Measurements from ENCODE around the gene ASAP2. TPM values are rescaled to one million over a fixed set of nuclear protein-coding genes. Genes with fewer than 3 reads are reported as not detected.

The ASAP2 gene
- total RNA-seq, 1 donor: 66.2 TPM

DNA sequence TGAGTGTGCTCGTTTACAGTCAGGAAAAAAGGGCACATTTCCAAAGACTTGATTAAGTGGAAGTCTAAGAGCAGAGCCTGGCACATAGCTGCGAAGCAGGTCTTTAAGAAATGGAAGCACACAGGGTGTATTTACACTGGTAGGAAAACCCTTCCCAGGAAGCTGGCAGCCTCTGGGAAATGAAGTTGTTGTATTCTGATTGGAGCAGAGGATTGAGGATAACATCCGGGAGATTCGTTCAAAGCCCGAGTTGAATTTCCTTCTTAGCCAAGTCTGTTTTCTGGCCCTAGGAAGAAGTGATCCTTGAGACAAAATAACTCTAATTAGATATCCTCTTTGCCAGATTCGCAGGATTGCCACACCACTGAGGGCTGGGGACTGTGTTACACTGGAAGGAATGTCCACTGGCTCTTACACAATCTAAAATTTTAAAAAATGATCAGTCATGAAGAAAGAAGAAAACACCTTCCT is 140.8 kb downstream of the ASAP2 start:
- peak overlapping the region; percentile 32 for H3K27ac ChIP-seq (ENCODE audit: low read depth, low read length)

GRCh38 chr2:9354318-9354717 is 147.7 kb downstream of the ASAP2 start:
- peaks cover 88% of the 10 kb centered on the region for H3K36me3 ChIP-seq (ENCODE audit: insufficient read depth, low read length)
- H4K20me1 ChIP-seq (ENCODE audit: insufficient read depth, low read length): no peaks in the 10 kb centered on the region
- no peaks in the 10 kb centered on the region for H3K9me3 ChIP-seq (ENCODE audit: low read depth, low read length)
- H3K4me1 ChIP-seq (ENCODE audit: insufficient read depth, low read length): no peaks in the 10 kb centered on the region
- DNase-seq (ENCODE audit: insufficient read length, low spot score, missing footprints): no peak
- H3K4me2 ChIP-seq (ENCODE audit: insufficient read depth, low read length): no peak overlapping the region
- no peak overlapping the region for H2AFZ ChIP-seq (ENCODE audit: low read length)
- H3K27ac ChIP-seq (ENCODE audit: low read depth, low read length): no peak overlapping the region
- TF ChIP-seq, protein P1, sequence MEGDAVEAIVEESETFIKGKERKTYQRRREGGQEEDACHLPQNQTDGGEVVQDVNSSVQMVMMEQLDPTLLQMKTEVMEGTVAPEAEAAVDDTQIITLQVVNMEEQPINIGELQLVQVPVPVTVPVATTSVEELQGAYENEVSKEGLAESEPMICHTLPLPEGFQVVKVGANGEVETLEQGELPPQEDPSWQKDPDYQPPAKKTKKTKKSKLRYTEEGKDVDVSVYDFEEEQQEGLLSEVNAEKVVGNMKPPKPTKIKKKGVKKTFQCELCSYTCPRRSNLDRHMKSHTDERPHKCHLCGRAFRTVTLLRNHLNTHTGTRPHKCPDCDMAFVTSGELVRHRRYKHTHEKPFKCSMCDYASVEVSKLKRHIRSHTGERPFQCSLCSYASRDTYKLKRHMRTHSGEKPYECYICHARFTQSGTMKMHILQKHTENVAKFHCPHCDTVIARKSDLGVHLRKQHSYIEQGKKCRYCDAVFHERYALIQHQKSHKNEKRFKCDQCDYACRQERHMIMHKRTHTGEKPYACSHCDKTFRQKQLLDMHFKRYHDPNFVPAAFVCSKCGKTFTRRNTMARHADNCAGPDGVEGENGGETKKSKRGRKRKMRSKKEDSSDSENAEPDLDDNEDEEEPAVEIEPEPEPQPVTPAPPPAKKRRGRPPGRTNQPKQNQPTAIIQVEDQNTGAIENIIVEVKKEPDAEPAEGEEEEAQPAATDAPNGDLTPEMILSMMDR (IDR thresholded peaks at IDR 0.05; ENCODE audit: extremely low read depth, low read depth, low read length): no peak
- peaks cover 6% of the 10 kb centered on the region for H3K79me2 ChIP-seq (ENCODE audit: insufficient read depth, low read length)
- no peak overlapping the region for H3K4me3 ChIP-seq (ENCODE audit: insufficient read depth, low read length)
- no peaks in the 10 kb centered on the region for H3K27me3 ChIP-seq (ENCODE audit: insufficient read depth, low read length)

More for the DNA sequence above, 140.8 kb downstream of the ASAP2 start:
- TF ChIP-seq, protein P1 (IDR thresholded peaks at IDR 0.05; ENCODE audit: extremely low read depth, low read depth, low read length): no peak
- Histone ChIP-seq H3K4me1 (ENCODE audit: insufficient read depth, low read length) (peaks cover 12% of the 10 kb centered on the region), H3K27me3 (ENCODE audit: insufficient read depth, low read length) (no peaks in the 10 kb centered on the region), H3K36me3 (ENCODE audit: insufficient read depth, low read length) (peaks cover 65% of the 10 kb centered on the region), H3K4me3 (ENCODE audit: insufficient read depth, low read length) (peak overlapping the region; percentile 24), H3K4me2 (ENCODE audit: insufficient read depth, low read length) (peak overlapping the region; percentile 63), H4K20me1 (ENCODE audit: insufficient read depth, low read length) (no peaks in the 10 kb centered on the region), H3K9me3 (ENCODE audit: low read depth, low read length) (no peaks in the 10 kb centered on the region), H3K79me2 (ENCODE audit: insufficient read depth, low read length) (peaks cover 23% of the 10 kb centered on the region), H2AFZ (ENCODE audit: low read length) (no peak overlapping the region)
- DNase-seq (ENCODE audit: insufficient read length, low spot score, missing footprints): peak; percentile 55

GRCh38 chr2:9355270-9355669 is 148.7 kb downstream of the ASAP2 start:
- DNase-seq (ENCODE audit: insufficient read length, low spot score, missing footprints): no peak
- no peaks in the 10 kb centered on the region for H3K9me3 ChIP-seq (ENCODE audit: low read depth, low read length)
- TF ChIP-seq, protein P1 (IDR thresholded peaks at IDR 0.05; ENCODE audit: extremely low read depth, low read depth, low read length): no peak
- H3K79me2 ChIP-seq (ENCODE audit: insufficient read depth, low read length): no peaks in the 10 kb centered on the region
- no peaks in the 10 kb centered on the region for H3K27me3 ChIP-seq (ENCODE audit: insufficient read depth, low read length)
- no peak overlapping the region for H2AFZ ChIP-seq (ENCODE audit: low read length)
- peaks cover 90% of the 10 kb centered on the region for H3K36me3 ChIP-seq (ENCODE audit: insufficient read depth, low read length)
- H3K27ac ChIP-seq (ENCODE audit: low read depth, low read length): no peak overlapping the region
- H3K4me2 ChIP-seq (ENCODE audit: insufficient read depth, low read length): no peak overlapping the region
- no peaks in the 10 kb centered on the region for H3K4me1 ChIP-seq (ENCODE audit: insufficient read depth, low read length)
- no peak overlapping the region for H3K4me3 ChIP-seq (ENCODE audit: insufficient read depth, low read length)
- no peaks in the 10 kb centered on the region for H4K20me1 ChIP-seq (ENCODE audit: insufficient read depth, low read length)

DNA sequence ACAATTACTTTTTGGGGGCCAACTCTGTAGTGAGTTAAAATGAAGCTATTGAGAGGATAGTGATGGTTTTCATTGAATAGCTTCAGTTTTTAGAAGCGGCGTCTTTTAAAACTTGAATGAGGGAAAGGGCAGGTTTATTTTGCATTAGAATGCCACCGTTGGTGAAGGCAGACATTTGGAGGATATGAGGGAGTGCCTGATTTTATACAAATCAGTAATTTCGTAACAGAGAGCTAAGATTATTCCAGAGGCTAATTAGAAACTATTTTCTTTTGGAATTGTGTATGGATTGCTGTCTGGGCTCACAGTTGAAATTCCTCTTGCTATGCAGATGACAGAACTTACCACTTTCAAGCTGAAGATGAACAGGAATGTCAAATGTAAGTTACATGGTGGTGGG is 149.1 kb downstream of the ASAP2 start:
- DNase-seq (ENCODE audit: insufficient read length, low spot score, missing footprints): no peak

More for the DNA sequence above, 149.1 kb downstream of the ASAP2 start:
- Histone ChIP-seq H3K4me2 (ENCODE audit: insufficient read depth, low read length) (no peak overlapping the region), H2AFZ (ENCODE audit: low read length) (no peak overlapping the region), H3K9me3 (ENCODE audit: low read depth, low read length) (no peaks in the 10 kb centered on the region), H3K4me3 (ENCODE audit: insufficient read depth, low read length) (no peak overlapping the region), H3K36me3 (ENCODE audit: insufficient read depth, low read length) (peaks cover 87% of the 10 kb centered on the region), H3K27ac (ENCODE audit: low read depth, low read length) (no peak overlapping the region), H3K4me1 (ENCODE audit: insufficient read depth, low read length) (no peaks in the 10 kb centered on the region), H4K20me1 (ENCODE audit: insufficient read depth, low read length) (no peaks in the 10 kb centered on the region), H3K79me2 (ENCODE audit: insufficient read depth, low read length) (no peaks in the 10 kb centered on the region), H3K27me3 (ENCODE audit: insufficient read depth, low read length) (no peaks in the 10 kb centered on the region)
- TF ChIP-seq, protein P1 (IDR thresholded peaks at IDR 0.05; ENCODE audit: extremely low read depth, low read depth, low read length): no peak

Data from osteoblast (primary cell).